Mesenchymal stem cell (in vitro differentiated cells and primary cell): ENCODE data around the gene RPL35A.
"Not testable (repeated sequence)": the region's sequence is repeated elsewhere in the genome, so short reads cannot be mapped to it uniquely, and the experiment has no call there.

Source experiments
- DNase-seq: peaks from one replicate; pipeline ENCODE4 v3.0.0-alpha.2; 2013
- H2AFZ ChIP-seq: one replicate; pipeline ENCODE4 v1.6.1; 2013; ENCODE audit warnings: low read depth, mild to moderate bottlenecking, control low read depth, inconsistent platforms, low read length, moderate library complexity
- H2AK5ac ChIP-seq: 2 replicates; pipeline ENCODE4 v1.6.1; 2013; ENCODE audit warnings: low read length, moderate library complexity, mild to moderate bottlenecking, inconsistent platforms; ENCODE audit not compliant: severe bottlenecking
- H2BK120ac ChIP-seq: one replicate; pipeline ENCODE4 v1.6.1; 2013; ENCODE audit warnings: low read depth, mild to moderate bottlenecking, inconsistent platforms, low read length, moderate library complexity
- H2BK12ac ChIP-seq, 2 experiments: one replicate each; pipeline ENCODE4 v1.6.1; 2013; ENCODE audit warnings: inconsistent platforms in 2 of 2, low read length in 2 of 2, mild to moderate bottlenecking in 2 of 2, moderate library complexity in 2 of 2, control low read depth in 1 of 2
- H2BK15ac ChIP-seq: one replicate; pipeline ENCODE4 v1.6.1; 2013; ENCODE audit warnings: mild to moderate bottlenecking, low read depth, inconsistent platforms; ENCODE audit not compliant: poor library complexity, severe bottlenecking
- H2BK5ac ChIP-seq: 2 replicates; pipeline ENCODE4 v1.6.1; 2013; ENCODE audit warnings: low read depth, mild to moderate bottlenecking, low read length, control low read depth, inconsistent platforms; ENCODE audit not compliant: poor library complexity, severe bottlenecking
- H3K14ac ChIP-seq, 2 experiments: one replicate each; pipeline ENCODE4 v1.6.1; 2013; ENCODE audit warnings: inconsistent platforms in 2 of 2, low read length in 2 of 2, control low read depth in 1 of 2, mild to moderate bottlenecking in 1 of 2, moderate library complexity in 1 of 2
- H3K18ac ChIP-seq, 2 experiments: one replicate each; pipeline ENCODE4 v1.6.1; 2013; ENCODE audit warnings: inconsistent platforms in 2 of 2, low read length in 2 of 2, control low read depth in 1 of 2, low read depth in 1 of 2, mild to moderate bottlenecking in 1 of 2
- H3K23ac ChIP-seq, 2 experiments: one replicate each; pipeline ENCODE4 v1.6.1; 2013; ENCODE audit warnings: inconsistent platforms in 2 of 2, low read length in 2 of 2, mild to moderate bottlenecking in 2 of 2, moderate library complexity in 2 of 2, control low read depth in 1 of 2
- H3K27ac ChIP-seq: 2 replicates; pipeline ENCODE4 v1.5.1; 2013; ENCODE audit warnings: mild to moderate bottlenecking, moderate library complexity, low read length, control low read depth, inconsistent platforms; ENCODE audit not compliant: poor library complexity, severe bottlenecking
- H3K27me3 ChIP-seq, 2 experiments: 2 replicates each; pipeline versions ENCODE4 v1.6.1 to v1.7.0; 2013; ENCODE audit warnings: low read length in 2 of 2, mild to moderate bottlenecking in 2 of 2, moderate library complexity in 2 of 2, control low read depth in 1 of 2, inconsistent platforms in 1 of 2; ENCODE audit not compliant: control insufficient read depth in 1 of 2, insufficient read depth in 1 of 2
- H3K36me3 ChIP-seq, 2 experiments: 2 replicates each; pipeline versions ENCODE4 v1.6.1 to v1.7.0; 2013; ENCODE audit warnings: low read length in 2 of 2, control low read depth in 1 of 2, inconsistent platforms in 1 of 2, low read depth in 1 of 2, mild to moderate bottlenecking in 1 of 2; ENCODE audit not compliant: insufficient read depth in 2 of 2, control insufficient read depth in 1 of 2
- H3K4ac ChIP-seq, 2 experiments: one replicate each; pipeline ENCODE4 v1.6.1; 2013; ENCODE audit warnings: inconsistent platforms in 2 of 2, low read length in 2 of 2, mild to moderate bottlenecking in 2 of 2, moderate library complexity in 2 of 2, control low read depth in 1 of 2, low read depth in 1 of 2
- H3K4me1 ChIP-seq: 2 replicates; pipeline ENCODE4 v1.6.1; 2013; ENCODE audit warnings: low read depth, low read length, control low read depth; ENCODE audit not compliant: control insufficient read depth, insufficient read depth
- H3K4me2 ChIP-seq: 2 replicates; pipeline ENCODE4 v1.6.1; 2013; ENCODE audit warnings: low read length, mild to moderate bottlenecking, inconsistent platforms; ENCODE audit not compliant: poor library complexity, severe bottlenecking
- H3K4me3 ChIP-seq, 2 experiments: 2 replicates each; pipeline versions ENCODE4 v1.5.1 to v1.7.0; 2013; ENCODE audit warnings: low read length in 2 of 2, mild to moderate bottlenecking in 2 of 2, control low read depth in 1 of 2, low read depth in 1 of 2; ENCODE audit not compliant: insufficient read depth in 1 of 2
- H3K79me1 ChIP-seq: replicated peaks from 2 replicates; pipeline ENCODE4 v1.6.1; 2013; ENCODE audit warnings: mild to moderate bottlenecking, control low read depth, low read length, inconsistent platforms; ENCODE audit not compliant: poor library complexity, severe bottlenecking
- H3K9ac ChIP-seq: 2 replicates; pipeline ENCODE4 v1.7.0; 2013; ENCODE audit warnings: mild to moderate bottlenecking, low read length, moderate library complexity
- H3K9me3 ChIP-seq: 2 replicates; pipeline ENCODE4 v1.7.0; 2013; ENCODE audit warnings: mild to moderate bottlenecking, low read length; ENCODE audit not compliant: control insufficient read depth
- H4K8ac ChIP-seq: one replicate; pipeline ENCODE4 v1.6.1; 2013; ENCODE audit warnings: inconsistent platforms, mild to moderate bottlenecking, low read length, moderate library complexity
- H4K91ac ChIP-seq: one replicate; pipeline ENCODE4 v1.6.1; 2013; ENCODE audit warnings: mild to moderate bottlenecking, low read length, inconsistent platforms
- WGBS: methylation state at CpG from one replicate; pipeline ENCODE4 v1.1.7; 2013; ENCODE audit warnings: mixed read lengths; 5-methylcytosine and 5-hydroxymethylcytosine counted together

RPL35A gene

GRCh38 chr3:197958346-197958745 lies 8.4 kb downstream of the RPL35A start:
- H2BK120ac ChIP-seq, result no peak overlapping the region
- 100% methylated on average over 4 of the region's 4 CpGs for WGBS
- no peak for DNase-seq
- H3K14ac ChIP-seq, result no peak overlapping the region
- H2BK5ac ChIP-seq, result no peak overlapping the region
- no peak overlapping the region for H4K8ac ChIP-seq
- peaks cover 21 to 48% of the 10 kb centered on the region in 2 experiments for H3K36me3 ChIP-seq
- peaks cover 10% of the 10 kb centered on the region for H3K4me1 ChIP-seq
- no peaks in the 10 kb centered on the region for H3K27me3 ChIP-seq
- H3K9ac ChIP-seq, result peak overlapping the region; percentile 40
- no peak overlapping the region for H3K27ac ChIP-seq
- H3K4me3 ChIP-seq, result no peak overlapping the region
- no peak overlapping the region for H2AFZ ChIP-seq
- H2AK5ac ChIP-seq, result no peak overlapping the region
- no peaks in the 10 kb centered on the region for H3K9me3 ChIP-seq
- H3K4ac ChIP-seq, result peak overlapping the region in 1 of 2 experiments; percentile 51
- H3K4me2 ChIP-seq, result no peak overlapping the region
- no peak overlapping the region for H3K18ac ChIP-seq
- H4K91ac ChIP-seq, result no peak overlapping the region
- H3K79me1 ChIP-seq, result peaks cover 12% of the 10 kb centered on the region
- no peak overlapping the region for H2BK15ac ChIP-seq
- H3K23ac ChIP-seq, result no peak overlapping the region
- H2BK12ac ChIP-seq, result no peak overlapping the region

GRCh38 chr3:197958848-197959247 lies 8.9 kb downstream of the RPL35A start:
- not testable (repeated sequence) for H3K4me2 ChIP-seq, H3K4ac ChIP-seq, H3K18ac ChIP-seq, H2AFZ ChIP-seq, H2BK15ac ChIP-seq, H2BK120ac ChIP-seq, H2AK5ac ChIP-seq, DNase-seq, H3K9me3 ChIP-seq, H3K14ac ChIP-seq, H3K27ac ChIP-seq, H3K23ac ChIP-seq, H4K91ac ChIP-seq, H2BK5ac ChIP-seq, H3K27me3 ChIP-seq
- peaks cover 12% of the 10 kb centered on the region for H3K79me1 ChIP-seq
- peak overlapping the region; percentile 97 for H3K9ac ChIP-seq
- peak overlapping the region; percentile 13 for H4K8ac ChIP-seq
- peak overlapping the region; percentile 10 to 66 for H2BK12ac ChIP-seq
- WGBS, result 98% methylated on average over 15 of the region's 19 CpGs
- peaks cover 19 to 43% of the 10 kb centered on the region in 2 experiments for H3K36me3 ChIP-seq
- H3K4me3 ChIP-seq, result peak overlapping the region in 1 of 2 experiments; percentile 90
- H3K4me1 ChIP-seq, result peaks cover 10% of the 10 kb centered on the region

- Histone ChIP-seq H3K4me3 (peak overlapping the region in 1 of 2 experiments; percentile 90), H3K9me3 (no peaks in the 10 kb centered on the region), H3K27me3 (no peaks in the 10 kb centered on the region), H3K36me3 (peaks cover 13 to 36% of the 10 kb centered on the region in 2 experiments), H3K14ac (no peak overlapping the region), H4K8ac (no peak overlapping the region), H2AFZ (no peak overlapping the region), H4K91ac (no peak overlapping the region), H2BK15ac (no peak overlapping the region), H3K18ac (no peak overlapping the region), H3K4me2 (peak overlapping the region; percentile 65), H3K79me1 (peaks cover 12% of the 10 kb centered on the region), H3K4me1 (peaks cover 8% of the 10 kb centered on the region), H2AK5ac (peak overlapping the region; percentile 44), H3K4ac (peak overlapping the region in 1 of 2 experiments; percentile 59), H3K9ac (peak overlapping the region; percentile 97), H3K23ac (no peak overlapping the region), H2BK5ac (no peak overlapping the region), H2BK120ac (no peak overlapping the region), H3K27ac (peak overlapping the region; percentile 33), H2BK12ac (no peak overlapping the region)
- DNase-seq, result no peak
- 75% methylated on average over 5 of the region's 6 CpGs for WGBS
Observed at GRCh38 chr3:197959500-197959890, 9.5 kb downstream of the RPL35A start.

GRCh38 chr3:197959891-197960693 lies 10.1 kb downstream of the RPL35A start, which contains the start of gene LMLN:
TSS of gene LMLN (plus strand) at chr3:197960217. CDS start at chr3:197960246, 29 bp downstream.
- under 1% methylated on average over 61 of the region's 62 CpGs for WGBS
- no peak within 1 kb of the TSS for H2BK5ac ChIP-seq
- H2BK12ac ChIP-seq, result peak within 1 kb of the TSS in 1 of 2 experiments; percentile 66
- peak within 1 kb of the TSS in 1 of 2 experiments; percentile 89 for H3K23ac ChIP-seq
- peaks cover 8% of the 10 kb centered on the region for H3K4me1 ChIP-seq
- H3K27ac ChIP-seq, result peak within 1 kb of the TSS; percentile 33
- H4K91ac ChIP-seq, result peak within 1 kb of the TSS; percentile 39
- peak within 1 kb of the TSS; percentile 91 for H2AFZ ChIP-seq
- peak; percentile 97 for DNase-seq
- H2BK120ac ChIP-seq, result no peak within 1 kb of the TSS
- H2AK5ac ChIP-seq, result peak within 1 kb of the TSS; percentile 44
- H2BK15ac ChIP-seq, result no peak within 1 kb of the TSS
- H3K79me1 ChIP-seq, result peaks cover 12% of the 10 kb centered on the region
- H3K4me2 ChIP-seq, result peak within 1 kb of the TSS; percentile 98
- peak within 1 kb of the TSS in 1 of 2 experiments; percentile 68 for H3K14ac ChIP-seq
- H3K4me3 ChIP-seq, result peak within 1 kb of the TSS; percentile 84 to 90
- H3K18ac ChIP-seq, result peak within 1 kb of the TSS; percentile 68 to 72
- peak within 1 kb of the TSS; percentile 37 for H4K8ac ChIP-seq
- H3K9me3 ChIP-seq, result no peaks in the 10 kb centered on the region
- no peaks in the 10 kb centered on the region for H3K27me3 ChIP-seq
- peaks cover 11 to 31% of the 10 kb centered on the region in 2 experiments for H3K36me3 ChIP-seq
- H3K4ac ChIP-seq, result peak within 1 kb of the TSS in 1 of 2 experiments; percentile 59
- H3K9ac ChIP-seq, result peak within 1 kb of the TSS; percentile 97
